IPS-20b (cell line): ENCODE data around the gene PSAPL1.

ENCODE experiments used
- H3K27ac ChIP-seq: one replicate; pipeline ENCODE4 v1.5.1; 2013; ENCODE audit warnings: low read length
- H3K27me3 ChIP-seq: 2 replicates; pipeline ENCODE4 v1.6.1; 2013; ENCODE audit warnings: mild to moderate bottlenecking, low read length, inconsistent platforms; ENCODE audit not compliant: insufficient read depth
- H3K36me3 ChIP-seq: 2 replicates; pipeline ENCODE4 v1.6.1; 2013; ENCODE audit warnings: low read depth, mild to moderate bottlenecking, inconsistent platforms, low read length, moderate library complexity; ENCODE audit not compliant: insufficient read depth
- H3K4me1 ChIP-seq: 2 replicates; pipeline ENCODE4 v1.6.1; 2013; ENCODE audit warnings: mild to moderate bottlenecking, control low read depth, inconsistent platforms, low read length, moderate library complexity; ENCODE audit not compliant: insufficient read depth
- H3K4me3 ChIP-seq: 2 replicates; pipeline ENCODE4 v1.5.1; 2013; ENCODE audit warnings: mild to moderate bottlenecking, low read length, inconsistent platforms
- H3K9ac ChIP-seq: 2 replicates; pipeline ENCODE4 v1.6.1; 2013; ENCODE audit warnings: low read depth, mild to moderate bottlenecking, inconsistent platforms, low read length, moderate library complexity
- H3K9me3 ChIP-seq: 2 replicates; pipeline ENCODE4 v1.6.1; 2013; ENCODE audit warnings: mild to moderate bottlenecking, low read depth, low read length, inconsistent platforms; ENCODE audit not compliant: insufficient read depth

The PSAPL1 gene

GRCh38 chr4:7439699-7440098 lies 5.0 kb upstream of the PSAPL1 start:
- H3K4me1 ChIP-seq: no peaks in the 10 kb centered on the region; the same call in 1 of the 2 replicates
- H3K36me3 ChIP-seq: no peaks in the 10 kb centered on the region

GRCh38 chr4:7436256-7436655 lies 1.5 kb upstream of the PSAPL1 start:
- Histone ChIP-seq H3K9ac (no peak overlapping the region), H3K27me3 (no peaks in the 10 kb centered on the region), H3K9me3 (no peaks in the 10 kb centered on the region), H3K27ac (no peak overlapping the region), H3K4me3 (no peak overlapping the region), H3K36me3 (no peaks in the 10 kb centered on the region), H3K4me1 (no peaks in the 10 kb centered on the region; the same call in 1 of the 2 replicates)

More at GRCh38 chr4:7439699-7440098, 5.0 kb upstream of the PSAPL1 start:
- Histone ChIP-seq H3K4me3 (no peak overlapping the region), H3K9me3 (no peaks in the 10 kb centered on the region), H3K27ac (no peak overlapping the region), H3K27me3 (no peaks in the 10 kb centered on the region), H3K9ac (no peak overlapping the region)

GRCh38 chr4:7435471-7436061 lies 836 bp upstream of the PSAPL1 start:
- Histone ChIP-seq H3K9me3 (no peaks in the 10 kb centered on the region), H3K9ac (no peak overlapping the region), H3K36me3 (no peaks in the 10 kb centered on the region), H3K27ac (no peak overlapping the region), H3K4me1 (0 out of 2 replicates have a peak, but pooled peaks cover 1% of the 10 kb centered on the region), H3K4me3 (no peak overlapping the region), H3K27me3 (no peaks in the 10 kb centered on the region)

- H3K9me3 ChIP-seq: no peaks in the 10 kb centered on the region
- H3K9ac ChIP-seq: no peak overlapping the region
- no peaks in the 10 kb centered on the region for H3K36me3 ChIP-seq
- no peaks in the 10 kb centered on the region for H3K27me3 ChIP-seq
- 0 out of 2 replicates have a peak, but pooled peaks cover 5% of the 10 kb centered on the region for H3K4me1 ChIP-seq
- H3K4me3 ChIP-seq: no peak overlapping the region
- no peak overlapping the region for H3K27ac ChIP-seq
These were observed 477 bp downstream of the PSAPL1 start for GRCh38 chr4:7434141-7434765.

- H3K27me3 ChIP-seq: no peaks in the 10 kb centered on the region
- no peak overlapping the region for H3K9ac ChIP-seq
- peaks cover 7% of the 10 kb centered on the region; the same call in 1 of the 2 replicates for H3K4me1 ChIP-seq
- H3K27ac ChIP-seq: no peak overlapping the region
- H3K9me3 ChIP-seq: no peaks in the 10 kb centered on the region
- no peaks in the 10 kb centered on the region for H3K36me3 ChIP-seq
- no peak overlapping the region for H3K4me3 ChIP-seq
These were observed 1.2 kb downstream of the PSAPL1 start for GRCh38 chr4:7433376-7434140.

- H3K4me1 ChIP-seq: peaks cover 12% of the 10 kb centered on the region; the same call in 1 of the 2 replicates
- no peaks in the 10 kb centered on the region for H3K9me3 ChIP-seq
- no peaks in the 10 kb centered on the region for H3K36me3 ChIP-seq
- no peak overlapping the region for H3K27ac ChIP-seq
- no peaks in the 10 kb centered on the region for H3K27me3 ChIP-seq
- H3K9ac ChIP-seq: no peak overlapping the region
- H3K4me3 ChIP-seq: no peak overlapping the region
These were observed 2.0 kb downstream of the PSAPL1 start for GRCh38 chr4:7432531-7433375.

GRCh38 chr4:7431696-7432530 lies 2.8 kb downstream of the PSAPL1 start:
- H3K4me1 ChIP-seq: peaks cover 18% of the 10 kb centered on the region; the same call in 1 of the 2 replicates
- H3K27ac ChIP-seq: no peak overlapping the region

GRCh38 chr4:7430965-7431695 lies 3.6 kb downstream of the PSAPL1 start:
- Histone ChIP-seq H3K9ac (no peak overlapping the region), H3K27me3 (no peaks in the 10 kb centered on the region), H3K9me3 (no peaks in the 10 kb centered on the region), H3K36me3 (no peaks in the 10 kb centered on the region), H3K4me1 (peaks cover 18% of the 10 kb centered on the region; the same call in 1 of the 2 replicates), H3K4me3 (no peak overlapping the region), H3K27ac (no peak overlapping the region)

More at GRCh38 chr4:7431696-7432530, 2.8 kb downstream of the PSAPL1 start:
- no peaks in the 10 kb centered on the region for H3K27me3 ChIP-seq
- no peak overlapping the region for H3K4me3 ChIP-seq
- H3K9me3 ChIP-seq: no peaks in the 10 kb centered on the region
- no peaks in the 10 kb centered on the region for H3K36me3 ChIP-seq
- H3K9ac ChIP-seq: no peak overlapping the region

GRCh38 chr4:7430368-7430964 lies 4.3 kb downstream of the PSAPL1 start:
- Histone ChIP-seq H3K27ac (no peak overlapping the region), H3K36me3 (no peaks in the 10 kb centered on the region), H3K4me1 (peaks cover 18% of the 10 kb centered on the region; the same call in 1 of the 2 replicates), H3K27me3 (no peaks in the 10 kb centered on the region), H3K9me3 (no peaks in the 10 kb centered on the region), H3K4me3 (no peak overlapping the region), H3K9ac (no peak overlapping the region)

- H3K27ac ChIP-seq: no peak overlapping the region
- no peaks in the 10 kb centered on the region for H3K36me3 ChIP-seq
- H3K9me3 ChIP-seq: no peaks in the 10 kb centered on the region
- peaks cover 18% of the 10 kb centered on the region; the same call in 1 of the 2 replicates for H3K4me1 ChIP-seq
- H3K9ac ChIP-seq: no peak overlapping the region
- H3K27me3 ChIP-seq: no peaks in the 10 kb centered on the region
- no peak overlapping the region for H3K4me3 ChIP-seq
These were observed 5.1 kb downstream of the PSAPL1 start for GRCh38 chr4:7429601-7430078.
